ENCODE results near the gene NRG2. TPM values are rescaled to one million over a fixed set of nuclear protein-coding genes. Genes with fewer than 3 reads are reported as not detected.
A peak's percentile ranks its signal among the peaks of the same experiment; 100 is the strongest.

The NRG2 gene
- total RNA-seq, 1 experiment from 2014 or later: 0.91 TPM

- Histone ChIP-seq H4K20me1 (ENCODE audit: insufficient read depth) (no peaks in the 10 kb centered on the region), H3K9me3 (ENCODE audit: control insufficient read depth in 1 of 2, insufficient read depth in 1 of 2, low read depth in 1 of 2, low read length in 2 of 2) (no peaks in the 10 kb centered on the region), H3K27me3 (ENCODE audit: insufficient read depth, low read length) (peaks cover 39% of the 10 kb centered on the region), H3K4me1 (ENCODE audit: control insufficient read depth in 1 of 2, insufficient read depth in 2 of 2, low read length in 2 of 2) (peaks cover 0 to 8% of the 10 kb centered on the region in 2 experiments; a peak in 1 of 4 replicates), H3K4me2 (ENCODE audit: low read length) (no peak overlapping the region), H3K36me3 (ENCODE audit: control insufficient read depth in 1 of 2, insufficient read depth in 2 of 2, low read length in 2 of 2) (no peaks in the 10 kb centered on the region), H3K9me2 (ENCODE audit: insufficient read depth) (no peaks in the 10 kb centered on the region), H3K27ac (ENCODE audit: low read depth, low read length) (no peak overlapping the region), H3K4me3 (replicated peaks in 1 of 2; ENCODE audit: low read depth in 1 of 2, low read length in 2 of 2) (no peak overlapping the region), H2AFZ (ENCODE audit: low read depth, low read length, poor library complexity, severe bottlenecking) (no peak overlapping the region), H3K79me2 (ENCODE audit: insufficient read depth, low read length) (no peaks in the 10 kb centered on the region), H3K9ac (ENCODE audit: low read length) (no peak overlapping the region)
- RAD21 ChIA-PET (ENCODE audit: low non-redundant PET in 1 of 2, low total read pairs in 2 of 2, uncharacterized antibody in 2 of 2, unreplicated experiment in 2 of 2): no interaction called here
- BruUV-seq (replicated peaks): no TSS peak
- ATAC-seq (no peak), DNase-seq (ENCODE audit: low read depth, low spot score) (no peak)
- POLR2A ChIA-PET: no interaction called here
- intact Hi-C loops (cut with micrococcal nuclease): no loop called here
- CTCF ChIA-PET: no interaction called here
- TF ChIP-seq MAX (IDR thresholded peaks at IDR 0.05) (no peak), REST (IDR thresholded peaks at IDR 0.05; ENCODE audit: low read depth) (peak; percentile 62), EZH2phosphoT487 (IDR thresholded peaks at IDR 0.05; ENCODE audit: borderline replicate concordance) (no peak)
These were observed 207.4 kb downstream of the NRG2 start for GRCh38 chr5:139835656-139836055.

GRCh38 chr5:139833525-139833924 lies 209.6 kb downstream of the NRG2 start:
- Histone ChIP-seq H3K79me2 (ENCODE audit: insufficient read depth, low read length) (no peaks in the 10 kb centered on the region), H3K9ac (ENCODE audit: low read length) (no peak overlapping the region), H3K4me3 (replicated peaks in 1 of 2; ENCODE audit: low read depth in 1 of 2, low read length in 2 of 2) (no peak overlapping the region), H3K4me2 (ENCODE audit: low read length) (no peak overlapping the region), H3K9me3 (ENCODE audit: control insufficient read depth in 1 of 2, insufficient read depth in 1 of 2, low read depth in 1 of 2, low read length in 2 of 2) (no peaks in the 10 kb centered on the region; a peak in 1 of 4 replicates), H3K9me2 (ENCODE audit: insufficient read depth) (no peaks in the 10 kb centered on the region), H4K20me1 (ENCODE audit: insufficient read depth) (no peaks in the 10 kb centered on the region), H2AFZ (ENCODE audit: low read depth, low read length, poor library complexity, severe bottlenecking) (no peak overlapping the region), H3K4me1 (ENCODE audit: control insufficient read depth in 1 of 2, insufficient read depth in 2 of 2, low read length in 2 of 2) (peaks cover 0 to 8% of the 10 kb centered on the region in 2 experiments; a peak in 1 of 4 replicates), H3K27me3 (ENCODE audit: insufficient read depth, low read length) (peaks cover 49% of the 10 kb centered on the region), H3K27ac (ENCODE audit: low read depth, low read length) (no peak overlapping the region), H3K36me3 (ENCODE audit: control insufficient read depth in 1 of 2, insufficient read depth in 2 of 2, low read length in 2 of 2) (no peaks in the 10 kb centered on the region)
- BruUV-seq (replicated peaks): no TSS peak
- DNase-seq (ENCODE audit: low read depth, low spot score) (no peak), ATAC-seq (no peak)
- intact Hi-C loops (cut with micrococcal nuclease): no loop called here
- ChIA-PET CTCF (no interaction called here), POLR2A (no interaction called here), RAD21 (ENCODE audit: low non-redundant PET in 1 of 2, low total read pairs in 2 of 2, uncharacterized antibody in 2 of 2, unreplicated experiment in 2 of 2) (no interaction called here)
- TF ChIP-seq SRF (IDR thresholded peaks at IDR 0.05; ENCODE audit: low read depth) (no peak), CEBPB (IDR thresholded peaks at IDR 0.05; ENCODE audit: low read depth) (no peak), CBX3 (IDR thresholded peaks at IDR 0.05; ENCODE audit: low read depth) (no peak), JUND (IDR thresholded peaks at IDR 0.05) (no peak), REST (IDR thresholded peaks at IDR 0.05; ENCODE audit: low read depth) (no peak), ELF1 (IDR thresholded peaks at IDR 0.05; ENCODE audit: borderline replicate concordance, low read depth) (no peak), ZNF274 (IDR thresholded peaks at IDR 0.05; ENCODE audit: low read depth, low read length) (no peak), EZH2phosphoT487 (IDR thresholded peaks at IDR 0.05; ENCODE audit: borderline replicate concordance) (no peak), MAX (IDR thresholded peaks at IDR 0.05) (no peak), FOSL1 (IDR thresholded peaks at IDR 0.05; ENCODE audit: low read depth) (no peak), SIN3A (IDR thresholded peaks at IDR 0.05; ENCODE audit: low read depth) (no peak), EGR1 (IDR thresholded peaks at IDR 0.05; ENCODE audit: low read depth) (no peak), TCF7L2 (IDR thresholded peaks at IDR 0.05; ENCODE audit: borderline replicate concordance, extremely low read depth, insufficient read depth, insufficient read length) (no peak)
- TF ChIP-seq, protein P1, sequence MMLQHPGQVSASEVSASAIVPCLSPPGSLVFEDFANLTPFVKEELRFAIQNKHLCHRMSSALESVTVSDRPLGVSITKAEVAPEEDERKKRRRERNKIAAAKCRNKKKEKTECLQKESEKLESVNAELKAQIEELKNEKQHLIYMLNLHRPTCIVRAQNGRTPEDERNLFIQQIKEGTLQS (IDR thresholded peaks at IDR 0.05): no peak
